Right renal pelvis (tissue), 4 donors: ENCODE results near the gene RPAP3. TPM values are rescaled to one million over a fixed set of nuclear protein-coding genes. Genes with fewer than 3 reads are reported as not detected.
A peak's percentile ranks its signal among the peaks of the same experiment; 100 is the strongest.

Source experiments
- DNase-seq, 4 donors: peaks; one replicate each; pipeline ENCODE4 v3.0.0-alpha.2; 2013; ENCODE audit warnings: low read depth in 4 of 4, low spot score in 3 of 4, missing footprints in 1 of 4
- polyA plus RNA-seq, 4 donors: library from polyadenylated mRNA; unstranded; fragments of 120-200 nt; gene quantifications; one replicate each; pipeline ENCODE4 v1.2.1, GENCODE V29; 2013; ENCODE audit not compliant: insufficient read length in 4 of 4

RPAP3 gene
- polyA plus RNA-seq, 4 donors: 44.9 to 52.4 (median 51.2) TPM

DNA sequence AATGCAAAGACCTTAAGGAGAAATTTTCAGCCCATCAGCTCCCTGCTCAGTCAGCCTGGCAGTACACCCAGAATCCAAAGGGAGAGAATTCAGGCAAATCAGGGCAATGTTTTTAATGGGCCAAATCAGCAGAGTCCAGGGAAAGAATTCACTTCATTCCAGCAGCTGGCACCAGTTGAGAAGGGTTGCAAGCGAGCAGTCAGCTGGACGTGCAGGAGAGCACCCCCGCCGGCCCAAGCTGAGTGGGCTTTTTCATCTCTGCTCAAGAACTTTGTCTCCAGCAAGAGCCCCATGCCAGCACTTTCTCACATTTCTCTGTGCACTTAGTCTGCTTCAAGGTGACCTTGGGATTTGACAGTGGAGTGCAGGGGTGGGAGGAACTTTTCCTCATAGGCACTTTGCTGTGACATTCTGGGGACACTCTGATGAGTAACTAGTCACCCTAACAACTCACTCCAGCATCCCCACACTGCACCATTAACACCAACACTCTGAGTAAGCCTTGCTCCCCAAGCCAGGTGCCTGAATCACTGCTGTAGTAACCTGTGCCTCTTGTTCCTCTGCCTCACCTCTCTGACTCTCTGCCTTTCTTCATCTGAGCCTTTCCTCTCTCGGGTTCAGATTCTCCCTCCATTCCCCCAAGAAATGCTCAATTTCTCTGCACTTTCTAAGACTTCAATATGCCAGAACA lies 17.3 kb upstream of the RPAP3 start:
- no peak for DNase-seq

DNA sequence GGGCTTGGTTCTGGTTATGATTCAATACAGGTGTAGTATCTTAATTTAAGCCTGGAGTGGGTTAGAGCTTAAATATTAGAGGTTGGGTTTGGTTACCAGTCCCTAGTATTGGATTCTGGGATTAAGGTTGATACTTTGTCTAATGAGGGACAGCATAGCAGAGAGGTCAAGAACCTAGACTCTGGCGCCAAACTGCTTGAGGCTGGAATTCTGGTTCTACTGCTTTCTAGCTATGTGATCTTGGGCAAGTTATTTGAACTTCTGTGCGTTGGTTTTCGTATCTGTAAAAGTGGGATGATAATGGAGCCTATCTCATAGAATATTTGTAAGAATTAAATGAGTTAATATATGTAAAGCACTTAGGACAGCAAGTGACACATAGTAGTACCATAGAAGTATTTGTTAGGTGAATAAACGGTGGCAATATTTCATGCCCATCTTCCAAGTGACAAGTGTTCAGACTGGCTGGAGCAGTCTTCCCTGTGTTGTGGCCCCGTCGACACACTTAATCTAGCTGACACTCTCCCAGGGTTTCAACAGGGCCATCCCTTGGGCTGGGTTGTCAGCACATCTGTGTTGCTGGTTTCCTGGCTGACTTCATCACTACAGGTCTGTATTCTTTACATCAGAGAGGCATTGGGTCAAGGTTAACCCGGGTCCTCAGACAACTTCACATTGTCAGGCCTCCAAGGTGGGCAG lies 16.5 kb upstream of the RPAP3 start:
- DNase-seq: no peak

DNA sequence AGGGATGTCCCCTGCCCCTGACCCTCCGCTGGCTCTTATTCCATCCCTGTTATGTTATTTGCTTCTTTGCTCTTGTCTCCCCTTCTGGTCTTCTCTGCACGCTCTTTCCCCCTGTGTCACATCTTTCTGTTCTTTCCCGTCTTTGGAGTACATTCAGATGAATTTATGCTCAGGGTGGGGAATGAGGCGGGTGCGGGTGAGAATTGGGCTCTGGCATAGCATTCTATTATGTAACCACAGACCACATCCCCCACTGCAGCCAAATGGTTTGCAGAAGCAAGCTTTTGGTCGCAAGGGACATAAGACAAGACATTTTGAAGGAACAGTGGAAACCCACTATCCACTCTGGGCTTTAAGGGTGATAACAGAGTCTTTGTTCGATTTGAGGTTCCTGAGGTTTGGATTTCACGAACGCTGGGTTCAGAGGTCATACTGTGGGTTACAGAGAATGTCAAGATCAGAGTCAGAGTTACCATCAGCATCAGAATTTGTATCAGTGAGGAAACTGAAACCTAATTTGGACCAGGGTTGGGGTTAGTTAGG lies 15.7 kb upstream of the RPAP3 start:
- no peak for DNase-seq

DNA sequence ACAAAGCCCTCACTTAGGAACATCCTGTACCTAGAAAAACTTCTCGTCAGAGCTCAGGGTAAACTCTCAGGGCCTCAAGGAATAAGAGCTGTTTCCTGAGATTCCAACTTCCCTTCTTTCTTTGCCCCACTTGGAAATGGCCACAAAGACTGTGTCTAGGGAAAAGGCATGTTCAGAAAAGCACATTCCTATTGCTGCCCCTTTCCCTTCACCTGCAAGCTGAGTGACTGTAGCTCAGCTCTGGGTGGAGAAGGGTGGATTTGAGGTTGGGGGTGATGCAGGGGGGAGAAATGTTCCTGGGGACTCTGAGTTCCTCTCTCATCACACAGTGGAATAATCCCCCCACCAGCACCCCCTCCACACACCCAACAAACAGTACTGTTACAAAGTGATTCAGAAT lies 12.7 kb upstream of the RPAP3 start:
- DNase-seq: no peak

DNA sequence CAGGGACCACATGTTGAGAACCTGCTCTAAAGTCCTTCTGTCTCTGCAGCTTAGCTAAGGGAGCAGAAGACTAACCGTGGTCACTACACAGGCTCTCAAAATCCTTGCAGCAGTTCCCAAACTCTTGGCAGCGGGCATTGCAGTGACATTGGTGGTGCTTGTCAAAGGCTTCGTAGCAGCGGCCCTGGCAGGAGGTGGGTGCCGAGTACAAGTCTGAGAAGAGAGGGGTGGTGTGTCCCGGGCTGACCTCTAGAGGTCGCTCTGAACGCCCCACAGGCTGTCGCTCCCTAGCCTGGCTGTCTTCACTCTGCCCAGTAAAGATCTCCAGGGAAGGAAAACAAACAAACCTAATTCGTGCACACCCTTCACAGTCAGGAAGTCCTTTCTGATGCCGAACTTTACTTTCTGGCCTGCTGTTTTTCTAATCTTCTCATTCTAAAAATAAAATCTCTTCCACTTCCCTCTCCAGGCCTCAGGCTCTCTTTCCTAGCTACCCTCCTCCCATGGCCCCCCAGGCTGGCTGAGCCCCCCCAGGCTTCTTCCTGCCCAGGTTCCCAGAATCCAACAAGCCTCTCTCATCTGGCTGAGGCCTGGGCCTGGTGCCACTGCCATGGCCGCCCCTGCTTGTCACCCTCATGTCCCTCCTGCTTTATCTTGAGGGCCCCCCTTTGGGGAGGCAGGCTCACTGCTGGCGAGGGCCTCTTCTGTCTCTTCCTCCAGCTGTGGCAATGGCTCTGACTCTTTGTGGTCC lies 11.8 kb upstream of the RPAP3 start:
- no peak for DNase-seq

DNA sequence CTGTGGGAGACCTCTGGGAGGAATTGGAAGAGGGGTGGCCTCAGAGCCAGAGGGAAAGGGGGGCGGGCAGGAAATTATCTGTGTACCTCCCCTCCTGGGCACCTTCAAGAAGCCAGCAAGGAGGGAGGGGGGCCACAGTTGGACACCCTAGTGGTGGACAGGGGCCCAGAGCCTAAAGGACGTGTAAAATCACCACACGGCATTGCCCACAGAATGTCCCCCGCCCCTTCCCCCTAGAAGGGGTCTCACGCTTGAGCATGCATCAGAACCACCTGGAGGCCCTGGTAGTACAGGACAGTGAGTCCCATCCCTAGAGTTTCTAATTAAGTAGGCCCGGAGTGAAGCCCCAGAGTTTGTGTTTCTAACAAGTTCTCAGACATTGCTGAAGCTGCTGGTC lies 11.2 kb upstream of the RPAP3 start:
- no peak for DNase-seq

DNA sequence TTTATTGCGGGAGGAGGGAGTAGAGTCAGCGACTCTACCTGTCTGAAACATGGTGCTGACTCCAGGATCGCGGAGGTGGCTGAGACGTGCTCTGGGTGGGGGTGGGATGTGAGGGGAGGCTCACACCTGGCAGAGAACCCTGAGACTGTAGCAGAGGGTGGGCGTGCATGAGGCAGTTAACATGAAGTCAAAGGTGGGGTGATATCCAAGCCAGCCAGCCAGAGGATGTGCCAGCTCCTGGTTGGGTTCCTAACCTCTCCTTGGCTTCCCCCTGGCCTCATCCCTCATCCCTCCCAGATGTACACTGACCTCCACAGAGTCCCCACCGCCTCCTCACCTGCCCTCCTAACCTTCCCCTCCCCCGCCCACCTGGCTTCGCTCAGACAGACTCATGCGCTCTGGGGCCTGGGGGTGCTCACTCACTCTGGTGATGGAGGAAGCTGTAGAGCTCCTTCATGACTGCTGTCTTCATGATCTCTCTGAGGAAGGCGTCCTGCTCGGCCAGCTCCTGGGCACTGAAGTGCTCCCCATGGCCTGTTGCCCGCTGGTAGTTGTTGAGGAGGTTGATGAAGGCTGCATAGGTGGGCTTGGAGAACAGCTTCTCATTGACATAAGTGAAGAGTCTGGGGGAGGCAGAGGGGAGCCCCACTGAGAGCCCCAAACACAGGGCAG lies 10.2 kb upstream of the RPAP3 start:
- DNase-seq: no peak

DNA sequence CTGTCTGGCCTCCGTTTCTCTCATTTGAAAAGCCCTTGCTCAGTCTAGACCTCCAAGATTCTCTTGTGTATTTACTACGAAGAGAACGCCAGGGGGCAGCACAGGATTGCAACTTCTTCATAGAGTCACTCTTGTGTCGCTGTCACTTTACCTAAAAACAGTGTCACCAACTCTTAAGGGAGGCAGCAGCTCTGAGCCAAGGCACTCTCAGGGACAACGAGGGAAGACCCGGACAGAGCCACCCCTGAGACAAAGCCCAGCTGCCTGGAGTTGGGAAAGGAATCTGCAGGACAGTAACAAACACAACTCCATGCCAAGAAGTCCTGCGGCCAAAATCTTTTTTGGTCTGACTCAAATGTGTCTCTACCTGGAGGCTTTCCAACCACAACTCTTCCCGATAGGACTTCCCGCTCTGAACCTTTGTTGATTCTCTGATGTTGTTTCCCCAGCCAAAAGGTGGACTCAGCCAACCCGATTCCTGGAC lies 9.6 kb upstream of the RPAP3 start:
- DNase-seq: peak in 1 of 4 donors; percentile 74

DNA sequence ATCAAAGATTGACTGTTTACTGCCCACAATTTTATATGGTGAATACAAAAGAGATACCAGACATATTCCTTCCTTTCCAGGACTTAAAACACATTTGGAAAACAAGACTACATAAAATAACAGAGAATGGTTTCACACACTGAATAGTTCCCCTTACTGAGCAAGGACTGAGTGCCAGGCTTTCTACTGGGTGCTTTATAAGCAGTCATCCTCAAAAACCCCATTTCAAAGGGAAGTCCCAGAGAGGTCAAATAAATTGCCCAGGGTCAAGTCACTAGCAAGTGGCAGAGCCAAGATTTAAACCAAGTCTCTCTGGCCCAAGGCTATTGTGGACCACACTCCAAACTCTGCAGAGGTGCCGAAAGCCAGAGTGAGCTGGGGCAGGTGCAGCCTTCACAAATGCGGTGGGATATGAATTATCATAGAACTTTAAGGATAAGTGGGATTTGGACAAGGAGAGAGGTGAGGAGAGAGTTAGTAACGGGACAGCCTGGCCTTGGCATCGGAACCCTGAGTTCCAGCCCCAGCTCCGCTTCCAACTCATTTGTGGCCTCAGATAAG lies 9.1 kb upstream of the RPAP3 start:
- DNase-seq: no peak

DNA sequence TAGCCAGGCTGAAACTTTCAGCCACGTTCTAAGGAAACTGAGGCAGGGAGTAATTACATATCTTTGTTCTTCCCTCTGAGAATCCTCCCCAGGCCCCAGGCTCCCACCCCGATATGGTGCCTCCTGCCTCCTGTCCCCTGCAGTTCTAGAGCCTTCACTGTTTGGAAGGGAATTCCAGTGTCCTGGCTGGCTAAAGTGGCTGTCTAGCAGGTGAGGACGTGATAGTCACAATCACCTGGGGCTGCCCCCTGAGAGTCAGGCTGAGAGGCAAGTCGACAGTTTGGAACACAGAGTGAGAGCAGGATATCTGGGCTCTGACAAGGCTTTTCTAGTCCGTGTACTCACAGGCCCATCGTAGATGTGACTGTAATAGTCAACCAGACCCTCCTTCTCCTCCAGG lies 6.3 kb upstream of the RPAP3 start:
- no peak for DNase-seq

DNA sequence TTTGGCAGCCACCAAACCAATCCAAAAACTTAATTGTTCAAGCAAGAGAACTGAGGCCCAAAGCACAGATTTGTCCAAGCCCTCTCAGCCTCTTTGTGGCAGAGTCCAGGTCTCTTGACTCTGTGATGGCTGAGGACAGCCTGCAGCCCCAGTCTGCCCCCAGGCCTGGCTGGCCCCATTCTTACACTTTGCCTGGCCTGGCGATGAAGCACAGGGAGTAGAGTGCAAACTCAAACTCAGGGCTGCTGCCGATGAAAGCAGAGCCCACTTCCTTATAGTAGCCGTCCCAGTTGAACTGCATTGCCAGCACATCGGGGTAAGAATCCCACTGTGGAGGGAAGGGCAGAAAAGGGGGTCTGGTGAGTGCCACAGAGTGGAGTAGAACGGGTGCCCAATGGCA lies 5.6 kb upstream of the RPAP3 start:
- no peak for DNase-seq

DNA sequence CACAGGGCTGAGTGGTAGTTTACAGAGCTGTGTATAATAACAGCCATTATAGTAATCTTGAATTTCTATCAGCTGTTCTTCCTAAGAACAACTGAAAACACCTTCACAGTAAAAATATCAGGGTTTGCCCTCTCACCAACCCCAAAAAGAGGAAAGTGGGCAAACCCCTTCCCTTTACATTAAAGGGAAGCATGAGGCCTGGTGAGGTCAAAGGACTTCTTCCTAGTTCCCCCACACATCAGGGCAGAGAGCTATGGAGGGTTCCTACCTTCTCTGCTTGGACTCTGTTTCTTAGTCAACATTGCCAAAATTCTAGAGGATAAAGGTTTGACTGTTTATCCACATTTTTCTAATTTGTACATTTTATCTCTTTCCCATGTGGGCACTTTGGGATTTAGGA lies 4.4 kb upstream of the RPAP3 start:
- DNase-seq: no peak

DNA sequence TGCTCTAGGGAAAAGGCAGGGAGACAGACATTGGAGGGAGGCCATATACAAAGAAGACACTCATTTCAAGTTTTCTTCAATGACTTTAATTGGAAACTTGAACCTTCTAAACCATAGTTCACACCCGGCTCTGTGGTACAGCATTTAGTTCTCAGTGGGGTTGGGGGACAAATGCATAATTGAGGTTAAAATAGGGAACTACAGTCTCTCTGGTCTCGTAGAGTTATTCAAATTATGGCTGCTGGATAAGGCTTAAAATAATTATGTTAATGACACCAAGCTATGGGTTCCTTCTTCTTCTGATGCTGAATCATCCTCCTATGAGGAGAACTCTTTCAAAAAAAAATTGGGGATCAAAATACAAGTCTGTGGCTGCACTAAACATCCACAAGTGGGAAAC lies 3.8 kb upstream of the RPAP3 start:
- no peak for DNase-seq

DNA sequence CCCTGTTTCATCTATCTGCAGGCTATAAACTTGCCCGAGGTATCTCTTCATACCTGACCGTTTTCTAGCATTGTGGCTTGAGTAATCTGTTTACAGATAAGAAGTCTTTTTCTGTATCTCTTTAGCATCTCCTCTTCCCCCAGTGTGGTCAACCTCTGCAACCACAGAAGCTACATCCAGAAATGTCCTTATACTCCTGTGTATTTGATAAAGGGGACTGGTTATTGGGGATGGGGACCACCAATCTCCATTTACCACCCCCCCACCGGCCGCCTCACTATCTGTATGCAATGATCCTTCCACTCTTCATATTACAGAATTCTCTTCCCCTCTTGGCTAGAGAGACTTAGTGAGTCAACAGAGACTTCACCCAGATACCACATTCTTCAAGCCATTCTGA lies 3.4 kb upstream of the RPAP3 start:
- no peak for DNase-seq

DNA sequence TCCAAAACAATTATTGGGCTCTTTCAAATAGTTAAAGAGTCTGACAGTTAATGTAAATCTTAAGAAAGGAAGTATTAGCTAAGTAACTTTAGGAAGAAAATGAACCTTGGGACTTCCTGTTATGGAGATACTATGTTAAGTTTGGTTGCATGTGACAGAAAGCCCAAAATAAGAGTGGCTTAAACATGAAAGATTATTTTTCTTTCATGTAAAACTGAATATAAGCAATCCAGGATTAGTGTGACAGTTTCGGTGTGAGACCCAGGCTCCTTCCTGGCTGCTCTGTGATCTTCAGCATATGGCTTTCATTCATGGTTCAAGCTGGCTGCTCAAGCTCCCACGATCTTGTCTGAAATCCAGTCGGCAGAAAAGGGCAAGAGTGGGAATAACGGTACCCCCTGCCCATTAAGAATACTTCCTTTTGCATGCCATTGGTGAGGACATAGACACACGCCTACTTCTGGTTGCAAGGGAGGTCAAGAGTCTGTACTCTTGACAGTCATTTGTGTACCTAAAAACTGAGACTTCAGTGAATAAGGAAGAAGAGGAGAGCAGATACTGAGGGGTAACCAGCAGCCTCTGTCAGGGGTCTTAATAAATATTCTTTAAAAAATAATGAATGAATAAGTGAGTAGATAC lies 2.2 kb upstream of the RPAP3 start:
- no peak for DNase-seq

DNA sequence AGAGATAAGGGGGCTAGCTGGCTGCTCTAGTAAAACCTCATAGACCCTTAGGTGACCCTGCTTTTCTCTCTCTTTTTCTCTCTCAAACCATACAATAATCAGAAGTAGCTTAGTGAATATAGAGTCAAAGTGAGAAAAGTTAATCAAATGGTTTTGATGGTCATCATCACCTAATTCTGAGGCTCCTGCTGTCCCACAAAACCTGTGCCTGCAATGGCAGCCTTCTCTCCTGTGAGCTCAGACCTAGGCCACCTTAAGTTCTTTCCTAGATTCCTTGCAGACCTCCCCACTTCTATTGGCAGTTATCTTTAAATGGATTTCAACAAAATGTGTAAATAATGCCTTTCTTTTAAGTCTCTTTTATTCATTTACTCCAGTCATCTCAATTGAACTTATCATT lies 1.5 kb upstream of the RPAP3 start:
- DNase-seq: no peak

DNA sequence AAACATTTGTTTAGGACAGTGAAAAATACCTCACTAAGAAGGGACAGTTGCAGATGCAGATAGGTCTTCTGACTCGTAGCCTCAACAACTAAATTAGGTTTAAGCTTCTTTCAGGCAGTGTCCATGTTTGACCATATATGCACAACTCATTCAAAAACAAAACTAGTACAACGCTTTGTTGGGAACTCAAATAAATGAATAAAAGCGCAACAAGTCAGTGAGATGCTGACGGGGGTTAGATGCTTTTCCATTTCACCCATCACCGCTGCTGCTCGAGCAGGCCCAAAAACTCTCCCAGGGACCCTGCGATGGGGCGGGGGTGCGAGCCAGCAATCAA lies 633 bp downstream of the RPAP3 start:
- no peak for DNase-seq

DNA sequence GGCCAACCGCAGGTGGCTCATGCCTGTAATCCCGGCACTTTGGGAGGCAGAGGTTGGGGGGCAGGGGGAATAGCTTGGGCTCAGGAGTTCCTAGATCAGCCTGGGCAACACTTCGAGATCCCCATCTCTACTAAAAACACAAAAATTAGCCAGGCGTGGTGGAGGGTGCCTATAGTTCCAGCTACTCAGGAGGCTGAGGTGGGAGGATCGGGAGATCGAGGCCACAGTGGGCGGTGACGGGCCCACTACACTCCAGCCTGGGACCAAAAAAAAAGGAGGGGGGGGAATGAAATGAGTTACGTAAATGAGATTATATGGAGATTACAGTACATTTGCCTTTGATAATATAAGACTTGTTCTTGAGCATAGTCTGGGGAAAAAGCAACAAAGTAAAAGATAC lies 1.1 kb downstream of the RPAP3 start:
- no peak for DNase-seq

DNA sequence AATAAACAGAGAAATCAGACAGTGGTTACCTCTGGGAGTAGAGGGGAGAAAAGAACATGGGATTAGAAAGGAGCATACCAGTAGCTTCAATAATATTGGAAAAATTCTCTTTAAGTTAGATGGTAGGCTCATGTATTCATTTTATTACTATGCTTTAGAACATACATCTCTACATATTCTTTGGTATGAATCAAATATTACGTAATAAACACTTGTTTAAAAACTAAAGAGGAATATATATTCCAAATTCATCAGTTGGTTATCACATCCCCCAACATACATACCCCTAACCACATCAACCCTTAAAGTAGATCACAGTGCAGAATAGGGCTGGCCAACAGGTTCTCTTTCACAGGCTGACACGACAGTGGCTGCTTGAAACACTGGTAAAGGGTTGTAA lies 5.6 kb downstream of the RPAP3 start:
- no peak for DNase-seq

DNA sequence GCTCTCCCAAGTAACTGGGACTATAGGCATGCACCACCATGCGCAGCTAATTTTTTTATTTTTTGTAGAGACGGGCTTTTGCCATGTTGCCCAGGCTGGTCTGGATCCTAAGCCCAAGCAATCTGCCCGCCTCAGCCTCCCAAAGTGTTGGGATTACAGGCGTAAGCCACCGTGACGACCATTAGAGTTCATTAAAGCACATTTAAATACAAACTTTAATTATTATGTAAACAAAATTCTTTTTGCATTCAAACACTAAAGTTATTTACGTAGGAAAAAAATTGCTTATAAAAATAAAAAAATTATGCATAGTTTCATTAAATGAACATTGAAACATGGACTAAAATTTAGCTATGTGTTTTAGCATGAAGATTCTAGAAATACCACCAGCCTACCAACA lies 7.2 kb downstream of the RPAP3 start:
- no peak for DNase-seq
